GM15510 (cell line): ENCODE data around the gene TNIK.

Source experiments
- POLR2A ChIP-seq: IDR thresholded peaks from 3 replicates; pipeline ENCODE4 v1.6.1; 2011; ENCODE audit warnings: borderline replicate concordance; ENCODE audit not compliant: insufficient read length; ENCODE audit errors: extremely low read depth

Gene TNIK

GRCh38 chr3:171297951-171298350, 162.3 kb downstream of the TNIK start:
- no peak for TF ChIP-seq POLR2A

- no peak for TF ChIP-seq POLR2A
These were observed 163.0 kb downstream of the TNIK start for GRCh38 chr3:171297207-171297606.

- no peak for TF ChIP-seq POLR2A
These were observed 164.5 kb downstream of the TNIK start for GRCh38 chr3:171295484-171296373.

GRCh38 chr3:171293142-171293782, 166.9 kb downstream of the TNIK start:
- no peak for TF ChIP-seq POLR2A

GRCh38 chr3:171290680-171291079, 169.5 kb downstream of the TNIK start:
- no peak for TF ChIP-seq POLR2A

GRCh38 chr3:171289291-171289690, 170.9 kb downstream of the TNIK start:
- TF ChIP-seq POLR2A: no peak

- no peak for TF ChIP-seq POLR2A
These were observed 173.5 kb downstream of the TNIK start for GRCh38 chr3:171286580-171287249.

- TF ChIP-seq POLR2A: no peak
These were observed 174.9 kb downstream of the TNIK start for GRCh38 chr3:171285287-171285686.

GRCh38 chr3:171284308-171285075, 175.7 kb downstream of the TNIK start:
- TF ChIP-seq POLR2A: no peak

- TF ChIP-seq POLR2A: no peak
These were observed 176.4 kb downstream of the TNIK start for GRCh38 chr3:171283848-171284222.

- no peak for TF ChIP-seq POLR2A
These were observed 176.9 kb downstream of the TNIK start for GRCh38 chr3:171283183-171283847.

GRCh38 chr3:171282041-171282440, 178.2 kb downstream of the TNIK start:
- TF ChIP-seq POLR2A: no peak

GRCh38 chr3:171281256-171281992, 178.8 kb downstream of the TNIK start:
- TF ChIP-seq POLR2A: no peak
